Endothelial cell of umbilical vein (primary cell): ENCODE data around the gene MVK. TPM values are rescaled to one million over a fixed set of nuclear protein-coding genes. Genes with fewer than 3 reads are reported as not detected.

Experiments used
- BruUV-seq: library from RNA; stranded (reverse); fragments of 400-500 nt; replicated peaks from 2 replicates; lab custom pipeline; 2021; lab: Mats Ljungman, UMichigan
- CTCF ChIA-PET: fragments of 300-600, 350-600 bp; sonication (Branson Sonifier 250); formaldehyde crosslinking; loops from one replicate; lab custom pipeline; 2021; ENCODE audit warnings: antibody characterized with exemption, inconsistent platforms; lab: Charles Lee
- POLR2A ChIA-PET: fragments of 300-600, 350-600 bp; sonication (Branson Sonifier 250); formaldehyde crosslinking; loops from one replicate; lab custom pipeline; 2021; ENCODE audit warnings: antibody characterized with exemption, inconsistent platforms; lab: Charles Lee
- DNase-seq: peaks from one replicate; pipeline ENCODE4 v3.0.0-alpha.2; 2011; ENCODE audit warnings: low read depth, low spot score
- FAIRE-seq: peaks from 2 replicates; lab custom pipeline; 2011; peaks lifted over from hg19 to GRCh38; lab: Jason Lieb, UNC
- H2AFZ ChIP-seq: 2 replicates; pipeline ENCODE4 v1.6.0; 2012; ENCODE audit warnings: low read depth, low read length, control low read depth, inconsistent platforms
- H3K27ac ChIP-seq: 2 replicates; pipeline ENCODE4 v1.5.1; 2011; ENCODE audit warnings: low read depth, mild to moderate bottlenecking, control low read depth, low read length, moderate library complexity; ENCODE audit not compliant: insufficient read depth
- H3K27me3 ChIP-seq, 2 experiments: 2 replicates each; pipeline versions ENCODE4 v1.6.0 to v1.6.1; 2011; ENCODE audit warnings: low read length in 2 of 2, mixed read lengths in 1 of 2; ENCODE audit not compliant: control insufficient read depth in 2 of 2, insufficient read depth in 2 of 2
- H3K36me3 ChIP-seq, 2 experiments: 2 replicates in 1 of 2; 3 replicates in 1 of 2; pipeline ENCODE4 v1.5.1; 2011; ENCODE audit warnings: low read length in 2 of 2, mild to moderate bottlenecking in 1 of 2, moderate library complexity in 1 of 2; ENCODE audit not compliant: control insufficient read depth in 2 of 2, insufficient read depth in 2 of 2; ENCODE audit errors: extremely low read depth in 1 of 2
- H3K4me1 ChIP-seq: 3 replicates; pipeline ENCODE4 v1.5.1; 2011; ENCODE audit warnings: mild to moderate bottlenecking, low read length; ENCODE audit not compliant: control insufficient read depth, insufficient read depth; ENCODE audit errors: extremely low read depth
- H3K4me2 ChIP-seq: 2 replicates; pipeline ENCODE4 v1.6.1; 2011; ENCODE audit warnings: low read length, control low read depth, mixed read lengths; ENCODE audit not compliant: insufficient read depth
- H3K4me3 ChIP-seq, 3 experiments: fragments of 200-600 bp in 1 of 3; sonication (generic), shearing (Covaris generic) in 1 of 3; replicated peaks in 1 of 3; 2 replicates each; pipeline ENCODE4 v1.5.1; 2011 to 2016; ENCODE audit warnings: control low read depth in 3 of 3, low read length in 3 of 3, mild to moderate bottlenecking in 2 of 3, inconsistent platforms in 1 of 3, low read depth in 1 of 3, moderate library complexity in 1 of 3; ENCODE audit not compliant: insufficient read depth in 1 of 3
- H3K79me2 ChIP-seq: 2 replicates; pipeline ENCODE4 v1.6.0; 2012; ENCODE audit warnings: low read length, inconsistent platforms; ENCODE audit not compliant: control insufficient read depth, insufficient read depth
- H3K9ac ChIP-seq: replicated peaks from 2 replicates; pipeline ENCODE3; 2011; ENCODE audit warnings: low read length, control low read depth; ENCODE audit not compliant: insufficient read depth; ENCODE audit errors: extremely low read depth
- H3K9me1 ChIP-seq: replicated peaks from 3 replicates; pipeline ENCODE4 v1.6.0; 2011; ENCODE audit warnings: mild to moderate bottlenecking, low read length; ENCODE audit not compliant: control insufficient read depth, insufficient read depth; ENCODE audit errors: extremely low read depth
- H3K9me3 ChIP-seq: replicated peaks from 2 replicates; pipeline ENCODE4 v1.5.1; 2012; ENCODE audit warnings: low read length, inconsistent platforms; ENCODE audit not compliant: control insufficient read depth, insufficient read depth
- H4K20me1 ChIP-seq: replicated peaks from 2 replicates; pipeline ENCODE3; 2011; ENCODE audit warnings: mild to moderate bottlenecking, low read length; ENCODE audit not compliant: control insufficient read depth, insufficient read depth; ENCODE audit errors: extremely low read depth
- CTCF ChIP-seq, 2 donors: IDR thresholded peaks; 1 replicate in 1 of 2; 2 replicates in 1 of 2; pipeline ENCODE4 v1.5.1; 2011; ENCODE audit warnings: low read length in 2 of 2, mild to moderate bottlenecking in 2 of 2, moderate library complexity in 2 of 2, control low read depth in 1 of 2, inconsistent platforms in 1 of 2, low read depth in 1 of 2; ENCODE audit not compliant: insufficient read depth in 1 of 2; ENCODE audit errors: extremely low read depth in 1 of 2
- EZH2 ChIP-seq: IDR thresholded peaks from 2 replicates; pipeline ENCODE4 v1.6.1; 2012; ENCODE audit warnings: borderline replicate concordance, low read depth, mild to moderate bottlenecking, moderate library complexity, low read length, inconsistent platforms; ENCODE audit not compliant: severe bottlenecking
- FOS ChIP-seq: IDR thresholded peaks from 2 replicates; pipeline ENCODE4 v1.6.1; 2011; ENCODE audit warnings: mild to moderate bottlenecking, low read length, moderate library complexity, borderline replicate concordance; ENCODE audit not compliant: insufficient read depth
- GATA2 ChIP-seq: IDR thresholded peaks from 2 replicates; pipeline ENCODE4 v1.7.0; 2011; ENCODE audit warnings: low read depth, mild to moderate bottlenecking, moderate library complexity, mixed read lengths, low read length; ENCODE audit not compliant: insufficient read length, insufficient read depth
- JUN ChIP-seq: IDR thresholded peaks from 2 replicates; pipeline ENCODE4 v1.6.1; 2011; ENCODE audit warnings: borderline replicate concordance, low read depth; ENCODE audit not compliant: insufficient read length, insufficient read depth
- MYC ChIP-seq: IDR thresholded peaks from one replicate; pipeline ENCODE4 v1.6.1; 2011; ENCODE audit warnings: mild to moderate bottlenecking, low read depth, low read length
- POLR2A ChIP-seq: IDR thresholded peaks from 2 replicates; pipeline ENCODE4 v1.6.1; 2012; ENCODE audit warnings: low read depth, mild to moderate bottlenecking, control low read depth, low read length
- POLR2AphosphoS5 ChIP-seq: IDR thresholded peaks from 2 replicates; pipeline ENCODE4 v1.6.1; 2012; ENCODE audit warnings: low read depth, mild to moderate bottlenecking, control low read depth, low read length, moderate library complexity; ENCODE audit not compliant: insufficient read depth
- dilution Hi-C: fragments of 300-500 bp; cut with MboI; formaldehyde crosslinking; loops from one replicate; pipeline ENCODE4 v1.15.0; 2019; ENCODE audit warnings: low sequenced_read_pairs; ENCODE audit not compliant: extremely low pct_ligation_motif_present
- intact Hi-C: fragments of 100-400 bp; cut with micrococcal nuclease; formaldehyde crosslinking; loops from one replicate; pipeline ENCODE4 v1.10.0; 2022
- polyA plus RNA-seq, 4 experiments: library from polyadenylated mRNA; depleted of rRNA in 3 of 4; stranded (reverse) in 3 of 4; unstranded in 1 of 4; fragments of >200 nt; gene quantifications; 2 replicates each; pipeline versions ENCODE4 v1.2.1 to v1.2.3, GENCODE V29; 2011 to 2012; ENCODE audit warnings: missing spikeins in 1 of 4
- total RNA-seq: library from RNA; stranded (reverse); gene quantifications from 2 replicates; pipeline ENCODE4 v1.2.3, GENCODE V29; 2021
- TF ChIP-seq, protein P1 (sequence below): IDR thresholded peaks from 2 replicates; pipeline ENCODE4 v1.6.1; 2011; ENCODE audit not compliant: insufficient read depth, insufficient read length

MVK gene
- total and polyA plus RNA-seq, 2 donors (not counting 3 experiments of a cell fraction or from before 2014, with no cell fraction given), result 32.6 to 42.6 TPM

- FAIRE-seq, result no peak
- dilution Hi-C loops, result no loop called here
These were observed 32.1 kb downstream of the MVK start for GRCh38 chr12:109605599-109606228.

More at GRCh38 chr12:109605599-109606228, 32.1 kb downstream of the MVK start:
- no peaks in the 10 kb centered on the region for H3K9me1 ChIP-seq
- no peaks in the 10 kb centered on the region for H3K4me1 ChIP-seq
- H4K20me1 ChIP-seq, result no peaks in the 10 kb centered on the region
- no peak overlapping the region for H3K27ac ChIP-seq
- H3K27me3 ChIP-seq, result peaks cover 5 to 7% of the 10 kb centered on the region in 2 experiments
- H2AFZ ChIP-seq, result no peak overlapping the region
- no peak overlapping the region for H3K9ac ChIP-seq
- H3K79me2 ChIP-seq, result no peaks in the 10 kb centered on the region
- CTCF ChIA-PET, result interaction anchor here (1.6 kb wide), 1 partner anchor 8 kb away, joined by 6 read pairs; no protein-coding TSS in a partner anchor
- H3K9me3 ChIP-seq, result no peaks in the 10 kb centered on the region
- H3K4me2 ChIP-seq, result no peak overlapping the region
- POLR2A ChIA-PET, result no interaction called here
- intact Hi-C loops, result no loop called here
- TF ChIP-seq CTCF (IDR thresholded peaks at IDR 0.05; ENCODE audit: extremely low read depth in 1 of 2, insufficient read depth in 1 of 2, low read depth in 1 of 2, low read length in 2 of 2) (no peak), MYC (no peak), JUN (no peak), EZH2 (no peak), GATA2 (no peak), POLR2AphosphoS5 (no peak), FOS (no peak), POLR2A (no peak)
- TF ChIP-seq, protein P1, sequence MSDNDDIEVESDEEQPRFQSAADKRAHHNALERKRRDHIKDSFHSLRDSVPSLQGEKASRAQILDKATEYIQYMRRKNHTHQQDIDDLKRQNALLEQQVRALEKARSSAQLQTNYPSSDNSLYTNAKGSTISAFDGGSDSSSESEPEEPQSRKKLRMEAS, result no peak
- H3K36me3 ChIP-seq, result no peaks in the 10 kb centered on the region
- no TSS peak for BruUV-seq
- no peak overlapping the region for H3K4me3 ChIP-seq
- no peak for DNase-seq
